NCI-H1930 (cell line): ENCODE results near the gene KCNQ2.

Source experiments
- DNase-seq, 2 experiments: peaks; one replicate each; lab custom pipeline; 2025; lab: John Stamatoyannopoulos, UW

KCNQ2 gene

DNA sequence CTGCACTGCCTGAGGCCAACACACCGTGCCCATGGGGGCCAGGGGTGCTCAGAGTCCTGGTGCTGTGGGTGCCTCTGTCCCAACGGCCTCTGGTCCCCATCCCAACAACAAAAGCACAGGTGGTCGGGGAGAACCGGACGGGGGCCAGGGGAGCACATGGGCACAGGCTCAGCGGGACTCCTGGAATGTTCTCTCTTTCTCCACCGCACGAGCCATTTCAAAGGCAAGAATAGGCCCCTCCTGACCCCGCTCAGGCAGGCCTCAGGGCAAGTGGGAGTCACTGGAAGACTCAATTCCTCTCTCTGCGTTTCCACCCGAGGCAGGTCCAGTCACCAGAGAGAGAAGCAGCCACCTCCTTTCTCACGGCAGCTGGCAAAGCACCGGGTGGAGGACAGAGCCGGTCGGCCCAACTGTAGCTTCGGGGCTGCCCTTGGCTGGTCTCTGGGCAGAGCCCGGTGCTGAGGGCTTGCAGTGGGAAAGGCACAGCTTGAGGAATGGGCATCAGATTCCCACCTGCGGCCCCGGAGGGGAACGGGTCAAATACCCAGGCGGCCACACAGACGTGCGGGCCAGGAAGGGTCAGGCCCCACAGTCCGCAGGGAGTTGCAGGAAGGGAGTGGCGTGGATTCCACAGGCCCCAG is 55.2 kb downstream of the KCNQ2 start:
- DNase-seq: no peak

DNA sequence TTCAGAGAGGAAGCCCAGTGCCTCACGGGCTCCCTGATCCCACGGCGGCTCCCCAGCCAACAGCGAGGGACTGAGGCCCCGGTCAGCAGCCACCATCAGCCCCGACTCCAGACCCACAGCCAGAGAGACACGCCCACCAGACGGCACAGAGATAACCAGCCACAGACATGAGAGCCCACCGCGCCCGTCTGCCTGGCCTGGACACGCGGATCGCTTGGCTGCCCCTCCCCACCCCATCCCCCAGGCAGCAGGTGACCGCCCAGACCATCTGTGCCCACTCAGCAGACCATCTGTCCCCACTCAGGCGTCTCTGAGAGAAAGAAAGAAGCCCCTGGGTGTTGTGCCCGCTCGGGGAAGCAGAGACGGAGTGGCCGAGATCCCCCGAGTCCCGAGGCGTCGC is 55.8 kb downstream of the KCNQ2 start:
- no peak for DNase-seq

DNA sequence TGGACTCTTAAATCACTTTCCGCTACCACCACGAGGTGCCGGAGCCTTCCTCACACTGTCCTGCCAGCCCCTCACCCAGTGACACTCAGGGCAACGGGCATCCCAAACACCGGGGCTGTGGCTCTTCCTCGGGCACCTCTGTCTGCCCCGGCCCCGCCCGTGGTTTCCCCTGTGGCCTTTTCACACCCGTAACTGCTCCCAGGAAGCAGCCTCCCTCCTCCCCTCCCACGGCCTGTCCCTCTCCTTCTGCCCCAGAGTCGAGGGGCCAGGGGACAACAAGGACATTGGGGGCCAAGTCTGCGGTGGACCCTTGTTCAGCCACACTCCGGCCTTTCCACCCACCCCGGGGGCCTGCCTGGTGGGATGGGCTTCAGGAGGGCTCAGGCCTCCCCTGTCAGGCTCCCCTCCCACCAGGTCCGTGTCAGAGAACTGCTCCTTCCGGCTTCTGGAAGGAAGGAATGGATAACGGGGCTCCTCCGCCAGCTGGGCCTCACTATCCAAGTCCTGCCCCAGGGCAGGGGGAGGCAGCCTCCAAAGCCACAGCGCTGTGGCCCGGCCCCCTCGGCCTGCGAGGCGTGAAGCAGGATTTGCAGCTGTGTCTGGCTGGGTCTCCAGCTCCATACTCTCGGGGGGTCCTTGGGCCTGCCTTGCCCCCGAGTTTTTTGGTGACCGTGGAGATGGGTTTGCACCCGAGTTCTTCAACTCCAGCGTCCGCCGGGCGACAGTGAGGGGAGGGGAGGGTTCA is 56.6 kb downstream of the KCNQ2 start:
- DNase-seq: no peak

DNA sequence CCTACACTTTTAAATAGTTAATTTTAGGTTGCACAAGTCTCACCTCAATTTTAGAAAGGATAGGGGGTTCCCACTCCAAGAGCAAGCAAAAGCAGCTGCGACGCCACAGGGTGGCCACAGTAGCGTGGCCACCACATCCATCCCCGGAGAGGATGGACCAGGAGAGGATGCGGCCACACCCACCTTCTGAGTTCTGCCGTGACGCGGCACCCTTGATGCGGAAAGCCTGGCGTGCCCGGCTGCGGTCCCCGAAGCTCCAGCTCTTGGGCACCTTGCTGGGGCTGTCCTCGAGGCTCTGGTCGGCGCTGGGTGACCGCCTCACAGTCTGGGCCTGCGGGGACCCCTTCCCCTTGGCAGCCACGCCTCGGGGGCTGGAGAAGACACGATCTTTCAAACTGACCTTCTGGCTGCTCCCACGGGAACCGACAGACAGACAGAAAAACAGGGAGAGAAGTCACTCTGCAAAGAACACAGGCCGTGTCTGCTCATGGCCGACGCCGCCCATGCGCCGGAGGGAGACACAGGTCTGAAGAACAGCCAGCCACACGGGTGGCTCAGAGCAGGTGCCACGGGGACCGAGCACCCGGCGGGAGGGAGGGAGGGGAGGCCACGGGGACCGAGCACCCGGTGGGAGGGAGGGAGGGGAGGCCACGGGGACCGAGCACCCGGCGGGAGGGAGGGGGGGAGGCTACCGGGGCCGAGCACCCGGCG is 57.6 kb downstream of the KCNQ2 start:
- DNase-seq: no peak

DNA sequence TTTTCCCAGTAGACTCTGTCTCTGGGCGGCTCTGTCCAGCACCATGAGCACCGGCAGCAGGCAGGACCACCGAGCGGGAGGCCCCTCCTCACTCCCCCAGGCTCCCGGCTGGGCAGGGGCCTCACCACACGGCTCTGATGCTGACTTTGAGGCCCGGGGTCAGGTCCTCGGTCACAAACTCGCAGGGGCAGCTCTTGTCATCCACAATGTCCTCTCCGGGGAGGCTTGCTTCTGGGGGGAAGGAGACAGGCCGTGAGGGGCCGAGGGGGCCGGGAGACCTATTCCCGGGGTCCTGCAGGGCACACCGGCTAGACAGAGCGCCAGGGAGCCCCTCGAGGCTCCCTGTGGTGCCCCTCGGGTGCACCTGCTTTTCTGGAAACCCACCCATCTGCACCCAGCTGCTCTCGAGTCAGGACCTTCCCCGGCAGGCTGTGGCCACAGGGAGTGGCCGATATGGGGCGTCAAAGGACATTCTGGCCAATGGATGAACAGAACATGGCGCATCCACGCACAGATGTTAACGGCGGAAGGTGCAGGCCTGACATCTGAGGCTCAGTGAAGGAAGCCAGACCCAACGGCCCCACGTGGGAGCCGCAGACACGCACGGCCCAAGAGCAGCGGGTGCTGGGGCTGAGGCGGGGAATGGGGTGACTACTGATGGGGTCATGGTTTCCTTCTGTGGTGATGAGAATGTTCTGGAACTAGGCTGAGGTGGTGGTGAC is 58.3 kb downstream of the KCNQ2 start:
- no peak for DNase-seq

DNA sequence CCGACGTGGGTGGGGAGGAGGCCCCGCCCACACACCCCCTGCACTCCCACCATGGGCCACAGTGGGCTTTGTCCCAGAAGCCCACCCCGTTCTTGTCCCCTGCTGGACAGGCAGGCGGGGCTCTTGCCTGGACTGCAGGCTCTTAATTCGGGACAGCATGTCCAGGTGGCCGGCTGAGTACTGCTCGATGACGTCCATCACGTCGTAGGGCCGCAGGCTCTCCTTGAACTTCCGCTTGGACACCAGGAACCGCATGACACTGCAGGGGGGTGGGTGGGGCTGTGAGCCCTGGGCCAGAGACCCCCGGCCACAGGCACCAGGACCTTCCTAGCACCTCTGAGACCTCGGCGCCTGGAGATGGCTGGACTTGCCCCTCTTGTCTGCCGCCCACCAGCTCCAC is 59.1 kb downstream of the KCNQ2 start:
- no peak for DNase-seq

DNA sequence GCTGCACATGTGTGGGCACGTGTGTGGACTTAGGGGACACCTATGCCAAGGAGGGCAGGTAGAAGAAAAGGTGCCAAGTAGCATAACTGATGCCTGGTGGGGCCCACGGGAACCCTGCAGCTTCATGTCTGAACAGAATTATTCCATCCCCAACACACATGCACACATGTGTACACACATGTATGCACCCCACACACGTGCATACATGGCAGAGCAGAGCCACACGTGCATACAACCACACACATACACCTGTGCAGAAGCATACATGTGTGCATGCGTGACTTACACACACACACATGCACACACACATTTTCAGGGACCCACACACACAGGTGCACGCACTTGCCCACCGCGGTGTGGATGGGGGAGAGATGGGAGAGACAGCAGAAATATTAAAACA is 59.6 kb downstream of the KCNQ2 start:
- DNase-seq: no peak

DNA sequence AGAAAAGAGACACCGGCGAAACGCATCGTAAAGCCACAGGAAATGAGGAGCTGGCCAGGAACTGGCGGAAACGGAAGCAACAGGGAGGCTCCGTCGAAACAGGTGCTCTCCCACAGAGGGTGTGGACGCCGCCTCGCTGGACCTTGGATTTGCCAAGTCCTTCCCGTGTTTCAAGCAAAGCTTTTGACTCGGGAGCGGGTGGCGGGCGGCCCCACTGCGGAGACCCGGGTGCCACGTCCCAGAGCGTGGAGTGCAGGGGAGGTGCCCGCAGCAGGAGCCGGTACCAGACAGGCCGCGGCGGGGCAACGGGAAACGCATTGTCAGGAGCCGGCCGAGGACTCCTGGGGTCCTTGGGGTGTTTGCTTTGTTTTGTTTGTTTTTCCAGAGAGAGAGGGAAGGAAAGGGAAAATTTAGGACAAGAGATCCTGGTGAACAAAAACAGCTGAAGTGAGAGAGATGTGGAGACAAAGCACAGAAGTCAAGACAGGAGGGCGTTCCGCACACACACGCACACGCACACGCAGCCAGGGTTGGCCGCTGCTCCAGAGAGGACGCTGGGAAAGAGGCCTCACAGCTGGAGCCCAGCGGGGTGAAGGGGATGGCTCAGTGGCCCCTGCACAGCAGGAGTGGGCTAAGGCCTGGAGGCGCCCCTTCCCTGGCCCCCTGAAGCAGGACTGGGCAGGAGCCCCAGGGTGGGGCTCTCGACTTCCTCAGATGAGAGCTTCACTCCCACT is 60.4 kb downstream of the KCNQ2 start:
- no peak for DNase-seq

DNA sequence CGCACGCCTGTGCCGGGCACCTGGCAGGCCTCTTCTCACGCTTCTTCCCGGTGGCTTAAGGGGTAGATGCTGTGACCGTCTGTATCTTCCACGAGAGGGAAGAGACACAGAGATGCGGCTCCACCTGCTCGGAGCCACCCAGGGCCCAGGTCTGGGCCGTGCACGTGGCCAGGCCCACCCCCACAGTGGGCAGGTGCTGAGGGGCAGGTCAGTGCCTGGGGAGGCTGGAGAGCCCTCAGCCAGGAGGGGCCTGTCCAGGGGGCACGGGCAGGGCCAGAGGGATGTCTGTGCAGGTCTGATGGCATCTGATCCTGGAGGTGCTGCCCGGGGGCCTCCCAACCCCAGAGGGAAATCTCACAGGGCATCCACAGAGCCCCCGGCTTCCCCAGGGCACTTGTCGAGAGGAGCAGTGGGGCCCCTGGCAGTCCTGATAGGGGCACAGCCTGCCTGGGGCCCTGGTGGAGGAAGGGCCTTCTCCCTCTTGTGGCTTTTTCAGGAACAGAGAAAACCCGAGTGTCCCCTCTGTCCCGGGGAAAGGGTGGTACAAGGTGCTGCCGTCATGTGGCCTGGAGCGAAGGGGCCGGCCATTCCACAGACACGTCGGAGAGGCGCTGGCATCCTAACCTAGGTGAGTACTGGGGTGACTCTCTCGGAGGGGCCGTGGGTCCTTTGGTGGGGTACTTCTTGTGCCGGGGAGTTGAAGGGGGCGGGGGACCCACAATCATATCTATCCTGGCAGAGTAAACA is 61.1 kb downstream of the KCNQ2 start:
- no peak for DNase-seq

DNA sequence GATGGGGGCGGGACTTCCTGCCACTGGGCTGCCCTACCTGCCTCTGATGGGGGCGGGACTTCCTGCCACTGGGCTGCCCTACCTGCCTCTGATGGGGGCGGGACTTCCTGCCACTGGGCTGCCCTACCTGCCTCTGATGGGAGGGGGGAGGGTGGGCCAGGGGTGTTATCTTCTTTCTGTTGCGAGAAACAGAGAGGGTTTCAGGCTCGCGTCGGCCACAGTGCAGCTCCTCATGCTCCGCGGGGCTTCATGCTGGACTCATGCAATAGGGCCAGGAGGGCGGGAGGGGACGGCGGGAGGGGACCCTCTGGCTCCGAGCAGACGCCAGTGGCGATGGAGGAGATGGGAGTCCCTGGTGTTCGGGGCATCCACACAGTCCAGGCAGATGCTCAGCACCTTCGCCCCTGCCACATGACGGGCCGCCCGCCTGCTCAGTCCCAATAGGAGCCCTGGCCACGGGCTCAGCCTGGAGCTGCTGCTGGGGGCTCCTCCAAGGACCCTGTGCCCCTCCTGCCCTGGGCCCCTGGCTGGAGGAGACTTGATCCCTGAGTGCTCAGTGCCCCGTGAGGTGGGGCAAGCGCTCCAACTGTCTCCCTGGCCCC is 62.5 kb downstream of the KCNQ2 start:
- peak; percentile 35 to 40 for DNase-seq

DNA sequence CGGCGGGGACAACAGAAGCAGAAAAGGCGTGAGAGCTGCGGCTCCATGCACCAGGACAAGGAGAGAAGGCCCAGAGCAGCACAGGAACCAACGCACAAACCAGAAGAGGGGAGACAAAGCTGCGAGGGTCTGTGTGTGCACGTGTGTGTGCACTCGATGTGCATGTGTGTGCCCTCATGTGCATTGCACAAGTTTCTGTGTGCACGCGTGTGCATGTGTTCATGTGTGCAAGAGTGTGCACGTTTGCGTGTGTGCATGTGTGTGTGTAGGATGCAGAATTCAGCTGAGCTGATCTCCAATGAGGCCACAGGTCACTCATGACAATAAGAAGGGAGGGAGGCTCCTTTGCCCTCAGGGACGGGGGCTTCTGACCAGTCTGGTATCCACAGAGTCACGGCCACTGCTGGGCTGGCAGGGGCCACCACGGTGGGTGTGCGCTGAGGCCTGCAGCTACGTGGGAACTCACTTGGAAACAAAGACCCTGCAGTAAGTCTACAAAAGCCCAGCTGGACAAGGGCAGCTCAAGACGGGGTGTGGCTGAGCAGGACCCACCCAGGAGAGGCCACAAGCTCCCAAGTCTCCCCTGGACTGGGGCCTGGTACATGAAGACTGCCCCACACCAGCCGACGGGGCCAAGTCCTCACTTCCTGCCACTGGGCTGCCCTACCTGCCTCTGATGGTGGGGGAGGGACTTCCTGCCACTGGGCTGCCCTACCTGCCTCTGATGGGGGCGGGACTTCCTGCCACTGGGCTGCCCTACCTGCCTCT is 63.2 kb downstream of the KCNQ2 start:
- DNase-seq: peak; percentile 65 to 72

DNA sequence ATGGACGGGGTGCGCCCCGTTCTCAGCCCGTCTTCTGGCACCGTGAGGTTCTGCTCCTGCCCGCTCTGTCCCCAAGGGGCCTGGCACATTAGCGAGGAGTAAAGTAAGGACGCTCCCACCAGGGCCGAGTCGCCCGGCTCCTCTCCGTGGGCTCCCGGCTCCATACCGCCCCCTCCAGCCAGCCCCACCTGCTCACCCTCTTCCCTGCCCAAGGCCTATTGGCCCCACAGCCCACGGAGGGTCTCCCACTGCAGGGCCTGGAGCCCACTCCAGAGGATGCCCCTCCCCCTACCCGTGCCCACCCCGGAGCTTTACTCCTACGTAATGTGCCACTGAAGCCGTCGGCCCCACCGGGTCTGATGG is 63.8 kb downstream of the KCNQ2 start:
- DNase-seq: no peak

DNA sequence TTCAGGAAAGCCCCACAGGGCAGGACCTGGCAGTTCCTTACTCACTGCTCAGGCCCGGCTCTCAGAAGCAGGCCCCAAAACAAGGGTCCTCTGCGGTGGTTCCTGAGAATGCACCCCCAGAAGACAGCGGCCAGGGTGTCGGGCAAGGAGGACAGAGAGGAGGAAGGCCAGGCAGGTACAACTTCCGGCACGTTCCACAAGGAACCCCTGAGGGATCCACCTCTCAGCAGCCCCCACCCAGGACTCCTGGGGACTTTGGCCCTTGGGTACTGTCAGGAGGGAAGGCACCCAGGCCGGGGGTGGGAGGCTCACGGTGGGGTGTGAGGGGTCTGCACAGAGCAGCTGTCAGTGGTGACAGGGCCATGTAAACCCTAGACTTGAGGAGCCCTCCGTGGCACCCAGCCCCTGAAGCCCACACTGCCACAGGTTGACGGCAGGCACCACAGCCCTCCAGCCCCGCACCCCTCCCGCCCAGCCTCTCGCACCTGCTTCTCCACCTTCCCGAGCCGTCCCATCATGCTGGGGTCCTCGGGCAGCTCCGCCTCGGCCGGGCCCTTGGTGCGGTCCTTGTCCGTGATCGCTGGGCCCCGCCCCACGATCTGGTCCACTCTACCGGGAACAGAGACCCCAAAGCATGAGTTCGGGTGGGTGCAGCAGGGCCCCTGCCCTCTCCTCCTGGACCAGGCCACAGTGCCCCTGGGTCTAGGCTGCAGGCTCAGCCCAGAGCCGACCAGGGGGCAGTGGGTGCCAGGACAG is 64.3 kb downstream of the KCNQ2 start:
- DNase-seq: no peak

DNA sequence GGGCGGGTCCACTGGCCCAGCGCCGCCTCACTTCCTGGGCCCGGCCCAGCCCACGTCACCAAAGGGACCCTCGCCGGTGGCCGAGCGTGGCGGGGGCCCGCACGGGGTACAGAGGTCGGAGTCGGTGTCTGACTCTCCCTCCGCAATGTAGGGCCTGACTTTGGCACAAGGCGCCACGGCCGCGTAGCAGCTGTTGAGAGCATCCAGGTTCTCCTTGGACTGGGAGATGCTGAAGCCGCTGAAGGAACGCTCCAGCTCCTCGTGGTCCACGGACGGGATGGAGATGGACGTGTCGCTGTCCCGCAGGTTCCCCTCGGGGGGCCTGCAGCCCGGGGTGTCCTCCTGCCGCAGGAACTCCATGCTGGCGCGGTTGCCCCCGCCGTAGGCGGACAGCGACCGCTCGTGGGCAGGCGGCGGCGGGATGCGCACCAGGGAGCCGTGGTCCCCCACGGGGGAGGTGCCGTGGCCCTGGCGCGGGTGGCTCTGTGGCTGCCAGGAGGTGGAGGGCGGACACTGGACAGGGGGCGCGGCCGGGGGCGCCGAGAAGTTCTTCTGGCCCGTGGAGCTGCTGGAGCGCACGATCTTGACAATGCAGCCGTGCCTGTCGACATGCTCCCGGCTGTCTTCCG is 65.7 kb downstream of the KCNQ2 start:
- no peak for DNase-seq

DNA sequence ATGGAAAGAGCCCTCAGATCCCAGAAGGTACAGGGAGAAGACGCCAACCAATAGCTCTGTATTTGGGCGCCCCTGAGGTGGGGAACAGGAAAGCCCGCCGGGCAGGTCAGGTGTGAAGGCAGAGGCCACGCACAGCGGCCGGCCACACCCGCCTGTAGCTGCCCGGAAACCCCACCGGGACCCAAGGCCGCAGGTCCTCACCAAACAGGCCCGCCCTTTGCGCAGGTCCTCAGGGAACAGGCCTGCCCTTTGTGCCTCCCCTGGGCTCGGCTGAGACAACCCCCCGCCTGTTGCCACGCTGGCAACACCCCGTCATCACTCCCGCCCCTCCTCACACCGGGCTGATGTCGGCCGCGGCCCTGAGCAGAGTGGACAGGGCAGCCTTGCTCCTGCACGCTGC is 66.4 kb downstream of the KCNQ2 start:
- no peak for DNase-seq

DNA sequence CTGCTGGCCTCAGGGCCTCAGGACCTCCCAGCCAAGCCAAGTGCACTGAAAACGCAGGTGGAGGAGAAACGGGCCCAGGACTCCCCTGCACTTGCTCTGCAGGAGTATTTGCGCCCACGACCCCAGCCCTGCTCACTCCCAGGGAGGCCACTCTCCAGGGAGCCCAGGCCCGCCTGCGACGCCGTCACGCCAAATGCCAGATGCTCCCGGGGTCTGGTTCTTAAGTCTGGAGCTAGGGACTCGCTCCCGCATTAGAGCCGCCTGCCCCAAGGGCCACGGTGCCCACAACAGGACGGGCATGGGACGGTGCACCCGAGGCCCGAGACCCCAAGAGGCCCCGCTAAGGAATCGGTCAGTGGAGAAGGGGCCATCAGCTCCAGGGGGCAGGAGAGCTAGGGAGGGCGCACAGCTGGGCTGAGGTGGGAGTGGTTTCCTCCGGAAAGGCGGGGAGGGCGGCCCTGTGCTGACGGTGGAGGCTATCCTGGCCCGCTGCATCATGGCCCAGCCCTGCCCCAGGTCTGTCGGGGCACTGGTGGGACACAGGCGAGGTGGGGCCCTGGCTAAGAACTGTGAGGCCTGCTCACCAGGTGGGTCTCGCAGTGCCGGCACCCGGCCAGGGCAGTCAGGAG is 67.2 kb downstream of the KCNQ2 start:
- DNase-seq: no peak

DNA sequence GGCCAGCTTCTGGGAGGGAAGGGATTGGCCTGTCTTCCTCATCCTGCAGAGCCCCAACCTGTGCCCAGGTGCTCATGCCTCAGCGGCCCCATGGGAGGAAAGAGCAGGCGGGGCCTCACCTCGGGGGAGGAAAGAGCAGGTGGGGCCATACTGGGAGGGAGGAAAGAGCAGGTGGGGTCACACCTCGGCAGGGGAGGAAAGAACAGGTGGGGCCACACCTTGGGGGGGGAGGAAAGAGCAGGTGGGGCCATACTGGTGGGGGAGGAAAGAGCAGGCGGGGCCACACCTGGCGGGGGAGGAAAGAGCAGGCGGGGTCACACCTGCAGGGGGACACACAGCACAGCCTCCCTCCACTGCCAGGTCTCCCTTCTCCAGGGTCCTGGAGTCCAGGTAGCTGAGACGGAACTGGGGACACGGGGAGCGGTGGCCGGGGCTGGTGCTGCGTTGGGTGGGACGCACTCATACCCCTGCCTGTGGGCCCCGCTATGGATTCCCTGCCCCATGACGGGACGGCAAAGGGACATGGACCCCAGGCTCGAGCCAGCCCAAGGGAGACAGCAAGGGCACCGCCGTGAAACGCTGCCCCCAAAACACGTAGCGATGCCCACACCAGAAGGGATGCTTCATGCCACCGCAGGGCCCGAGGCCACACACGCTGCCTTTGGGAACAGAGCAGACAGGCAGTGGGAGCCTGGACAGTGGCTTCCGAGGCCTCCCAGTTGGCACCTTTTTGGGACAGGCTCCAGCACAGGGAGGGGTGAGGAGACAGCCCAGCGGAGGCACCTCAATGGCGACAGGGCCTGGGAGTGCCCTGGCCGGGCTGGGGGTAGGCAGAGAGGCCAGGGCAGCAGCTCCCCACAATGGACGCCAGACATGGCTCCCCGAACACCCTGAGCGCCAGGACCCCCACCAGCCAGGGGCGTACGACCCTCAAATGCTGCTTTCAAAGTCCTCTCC is 68.0 kb downstream of the KCNQ2 start:
- no peak for DNase-seq
